Measurements from ENCODE around the gene THBS3. TPM values are rescaled to one million over a fixed set of nuclear protein-coding genes. Genes with fewer than 3 reads are reported as not detected.

Gene THBS3
- total RNA-seq, 1 donor: 32.8 TPM

GRCh38 chr1:155187456-155187891, 20.2 kb downstream of the THBS3 start:
- H3K4me3 ChIP-seq (ENCODE audit: low read depth, low read length): no peak overlapping the region
- no peak for TF ChIP-seq CTCF (IDR thresholded peaks at IDR 0.05; ENCODE audit: insufficient read depth, low read depth, low read length)
- DNase-seq (ENCODE audit: low read depth): no peak

GRCh38 chr1:155186794-155187455, 20.8 kb downstream of the THBS3 start:
- no peak for TF ChIP-seq CTCF (IDR thresholded peaks at IDR 0.05; ENCODE audit: insufficient read depth, low read depth, low read length)
- no peak for DNase-seq (ENCODE audit: low read depth)
- H3K4me3 ChIP-seq (ENCODE audit: low read depth, low read length): no peak overlapping the region

DNA sequence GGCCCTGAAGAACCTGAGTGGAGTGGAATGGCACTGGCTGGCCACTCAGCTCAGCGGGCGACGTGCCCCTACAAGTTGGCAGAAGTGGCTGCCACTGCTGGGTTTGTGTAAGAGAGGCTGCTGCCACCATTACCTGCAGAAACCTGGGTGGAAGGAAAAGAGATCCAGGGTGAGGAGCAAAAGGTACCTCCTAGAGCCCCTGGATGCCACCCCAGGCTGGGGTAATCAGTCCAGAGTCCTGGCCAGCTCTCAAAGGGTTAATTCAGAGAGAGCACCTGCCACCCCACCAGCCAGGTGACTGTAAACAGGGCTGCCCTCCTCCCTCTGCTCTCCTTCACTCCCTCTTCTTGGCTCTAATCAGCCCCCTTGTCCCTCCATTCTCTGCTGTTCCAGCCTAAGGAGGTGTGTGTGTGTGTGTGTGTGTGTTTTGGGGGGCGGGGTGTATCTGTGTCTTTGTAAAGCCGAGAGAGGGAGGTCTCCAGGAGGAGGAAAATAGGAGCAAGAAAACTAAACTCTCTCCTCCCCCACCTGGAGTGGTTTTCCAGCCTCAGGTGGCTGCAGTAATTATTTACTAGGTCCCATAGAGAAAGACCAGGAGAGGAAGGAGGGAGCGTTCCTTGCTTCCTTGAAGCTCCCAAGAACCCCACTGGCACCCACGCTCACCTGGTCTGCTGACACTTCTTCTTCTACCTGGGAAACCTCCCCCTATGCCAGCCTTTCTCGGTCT, 21.5 kb downstream of the THBS3 start:
- no peak for TF ChIP-seq CTCF (IDR thresholded peaks at IDR 0.05; ENCODE audit: insufficient read depth, low read depth, low read length)
- no peak overlapping the region for H3K4me3 ChIP-seq (ENCODE audit: low read depth, low read length)

GRCh38 chr1:155185783-155186066, 22.0 kb downstream of the THBS3 start:
- TF ChIP-seq CTCF (IDR thresholded peaks at IDR 0.05; ENCODE audit: insufficient read depth, low read depth, low read length): no peak
- no peak overlapping the region for H3K4me3 ChIP-seq (ENCODE audit: low read depth, low read length)
- no peak for DNase-seq (ENCODE audit: low read depth)

More for the DNA sequence above, 21.5 kb downstream of the THBS3 start:
- DNase-seq (ENCODE audit: low read depth): no peak

- DNase-seq (ENCODE audit: low read depth): no peak
- H3K4me3 ChIP-seq (ENCODE audit: low read depth, low read length): no peak overlapping the region
- TF ChIP-seq CTCF (IDR thresholded peaks at IDR 0.05; ENCODE audit: insufficient read depth, low read depth, low read length): no peak
Measured at GRCh38 chr1:155184835-155185782, 22.6 kb downstream of the THBS3 start.

DNA sequence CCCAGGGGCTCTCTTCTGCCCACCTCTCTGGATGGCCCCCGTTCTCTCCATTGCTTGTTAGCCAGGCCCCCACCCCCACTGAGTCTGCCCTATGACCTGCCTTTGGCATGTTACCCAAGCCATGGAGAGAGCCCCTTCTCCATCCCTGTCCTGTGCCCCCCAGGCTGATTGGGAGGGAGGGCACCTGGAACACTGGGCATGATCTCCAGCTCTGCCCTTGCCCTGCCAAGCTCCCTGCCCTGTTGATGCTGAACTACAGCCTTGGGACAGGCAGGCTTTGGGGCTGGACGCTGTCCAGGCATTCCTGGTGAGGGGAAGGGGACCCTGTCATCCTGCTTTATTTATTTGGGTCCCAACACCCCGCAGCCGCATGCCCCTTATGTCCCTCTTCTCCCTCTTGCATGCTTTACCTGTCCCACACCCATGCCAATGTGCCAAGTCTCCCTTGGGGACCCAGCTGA, 23.3 kb downstream of the THBS3 start:
- H3K4me3 ChIP-seq (ENCODE audit: low read depth, low read length): no peak overlapping the region
- no peak for TF ChIP-seq CTCF (IDR thresholded peaks at IDR 0.05; ENCODE audit: insufficient read depth, low read depth, low read length)
- no peak for DNase-seq (ENCODE audit: low read depth)
